Liver (tissue), 9 donors: ENCODE data around the gene ADAMTS7. TPM values are rescaled to one million over a fixed set of nuclear protein-coding genes. Genes with fewer than 3 reads are reported as not detected.
"Not testable (repeated sequence)": the region's sequence is repeated elsewhere in the genome, so short reads cannot be mapped to it uniquely, and the experiment has no call there.

ENCODE experiments used
- DNase-seq: peaks from one replicate; pipeline ENCODE4 v3.0.0-alpha.2; 2017; ENCODE audit warnings: low spot score
- H3K27ac ChIP-seq, 2 donors: one replicate each; pipeline ENCODE4 v1.7.0; 2013; ENCODE audit warnings: inconsistent platforms in 2 of 2, low read length in 2 of 2, control low read depth in 1 of 2, low read depth in 1 of 2, mild to moderate bottlenecking in 1 of 2
- H3K27me3 ChIP-seq, 4 donors: one replicate each; pipeline versions ENCODE4 v1.6.1 to v1.7.0; 2013; ENCODE audit warnings: low read length in 3 of 4, inconsistent platforms in 1 of 4, mild to moderate bottlenecking in 1 of 4, moderate library complexity in 1 of 4; ENCODE audit not compliant: control insufficient read depth in 4 of 4, insufficient read depth in 4 of 4
- H3K36me3 ChIP-seq, 4 donors: one replicate each; pipeline versions ENCODE4 v1.6.1 to v1.7.0; 2013; ENCODE audit warnings: low read length in 3 of 4, mild to moderate bottlenecking in 3 of 4, low read depth in 1 of 4, moderate library complexity in 1 of 4; ENCODE audit not compliant: control insufficient read depth in 4 of 4, insufficient read depth in 3 of 4
- H3K4me1 ChIP-seq, 4 donors: one replicate each; pipeline versions ENCODE4 v1.6.1 to v1.7.0; 2013; ENCODE audit warnings: low read length in 3 of 4, mild to moderate bottlenecking in 3 of 4, moderate library complexity in 1 of 4; ENCODE audit not compliant: control insufficient read depth in 4 of 4, insufficient read depth in 4 of 4
- H3K4me3 ChIP-seq, 3 donors: one replicate each; pipeline versions ENCODE4 v1.6.1 to v1.7.0; 2013; ENCODE audit warnings: low read length in 3 of 3, control low read depth in 1 of 3, low read depth in 1 of 3, mild to moderate bottlenecking in 1 of 3
- H3K9ac ChIP-seq, 2 donors: one replicate each; pipeline ENCODE4 v1.7.0; 2013; ENCODE audit warnings: low read length in 2 of 2, mild to moderate bottlenecking in 2 of 2, moderate library complexity in 2 of 2, control low read depth in 1 of 2, low read depth in 1 of 2
- H3K9me3 ChIP-seq, 4 donors: one replicate each; pipeline versions ENCODE4 v1.6.1 to v1.7.0; 2013; ENCODE audit warnings: low read length in 3 of 4; ENCODE audit not compliant: control insufficient read depth in 4 of 4
- ATF3 ChIP-seq: IDR thresholded peaks from 2 replicates; pipeline ENCODE4 v1.6.1; 2016; ENCODE audit warnings: antibody characterized with exemption
- CTCF ChIP-seq: fragments of 150-350 bp; IDR thresholded peaks from 2 replicates; pipeline ENCODE4 v1.5.1; 2017; ENCODE audit warnings: improper control_type of control experiment, low read depth, low read length; ENCODE audit not compliant: missing input control
- EGR1 ChIP-seq, 2 donors: IDR thresholded peaks; 2 replicates each; pipeline ENCODE4 v1.6.1; 2016 to 2018; ENCODE audit warnings: antibody characterized with exemption in 2 of 2, low read depth in 2 of 2
- FOXA1 ChIP-seq: IDR thresholded peaks from 2 replicates; pipeline ENCODE4 v1.6.1; 2016; ENCODE audit warnings: antibody characterized with exemption
- FOXA2 ChIP-seq: IDR thresholded peaks from 2 replicates; pipeline ENCODE4 v1.6.1; 2016; ENCODE audit warnings: antibody characterized with exemption
- GABPA ChIP-seq, 2 donors: IDR thresholded peaks in 1 of 2; conservative IDR thresholded peaks in 1 of 2; 2 replicates each; pipeline ENCODE4 v1.6.1; 2016; ENCODE audit warnings: antibody characterized with exemption in 2 of 2, mild to moderate bottlenecking in 1 of 2, moderate library complexity in 1 of 2
- HNF4A ChIP-seq, 2 donors: conservative IDR thresholded peaks; 2 replicates each; pipeline ENCODE4 v1.6.1; 2016; ENCODE audit warnings: antibody characterized with exemption in 2 of 2, mild to moderate bottlenecking in 2 of 2
- JUND ChIP-seq, 2 donors: IDR thresholded peaks; 2 replicates each; pipeline ENCODE4 v1.6.1; 2016; ENCODE audit warnings: antibody characterized with exemption in 2 of 2
- MAX ChIP-seq: IDR thresholded peaks from 2 replicates; pipeline ENCODE4 v1.6.1; 2016; ENCODE audit warnings: antibody characterized with exemption
- NR2F2 ChIP-seq: IDR thresholded peaks from 2 replicates; pipeline ENCODE4 v1.6.1; 2016; ENCODE audit warnings: antibody characterized with exemption
- REST ChIP-seq: IDR thresholded peaks from 2 replicates; pipeline ENCODE4 v1.6.1; 2016; ENCODE audit warnings: antibody characterized with exemption, mild to moderate bottlenecking
- SP1 ChIP-seq: IDR thresholded peaks from 2 replicates; pipeline ENCODE4 v1.6.1; 2018; ENCODE audit warnings: antibody characterized with exemption, mild to moderate bottlenecking
- TAF1 ChIP-seq: conservative IDR thresholded peaks from 2 replicates; pipeline ENCODE4 v1.6.1; 2016; ENCODE audit warnings: antibody characterized with exemption, mild to moderate bottlenecking
- ZBTB33 ChIP-seq: IDR thresholded peaks from 2 replicates; pipeline ENCODE4 v1.6.1; 2016; ENCODE audit warnings: antibody characterized with exemption
- WGBS: extraction: QIAGEN DNeasy Blood & Tissue Kit; methylation state at CpG from one replicate; pipeline ENCODE4 v1.1.7; 2013; 5-methylcytosine and 5-hydroxymethylcytosine counted together
- polyA plus RNA-seq, 2 donors: library from polyadenylated mRNA; stranded (reverse) in 1 of 2; unstranded in 1 of 2; fragments of 200-250 nt in 1 of 2; fragments of >200 nt in 1 of 2; fragmentation: Nextera tagmentation in 1 of 2; extraction: Ambion mirVana in 1 of 2; gene quantifications; one replicate each; pipeline versions ENCODE4 v1.2.1 to v1.2.3, GENCODE V29; 2013 to 2015
- total RNA-seq, 2 donors: library from RNA; depleted of rRNA; stranded (reverse); fragments of >200 nt; gene quantifications; one replicate each; pipeline ENCODE4 v1.2.3, GENCODE V29; 2014
- donor health status: healthy.
- donor health status: healthy.
- donor health status: healthy.
- donor health status: healthy.
- donor health status: healthy.

Gene ADAMTS7
- total and polyA plus RNA-seq, 4 donors: 0.13 to 2.4 (median 1.3) TPM

GRCh38 chr15:78749831-78750230, 61.4 kb downstream of the ADAMTS7 start:
- Histone ChIP-seq H3K27ac (no peak overlapping the region), H3K4me1 (peaks cover 0 to 13% (median 1%) of the 10 kb centered on the region in 4 donors), H3K9me3 (no peaks in the 10 kb centered on the region), H3K9ac (no peak overlapping the region), H3K4me3 (no peak overlapping the region), H3K27me3 (no peaks in the 10 kb centered on the region), H3K36me3 (no peaks in the 10 kb centered on the region)
- TF ChIP-seq EGR1 (IDR thresholded peaks at IDR 0.05; ENCODE audit: low read depth in 2 of 2) (no peak), JUND (IDR thresholded peaks at IDR 0.05) (no peak), CTCF (no peak), MAX (no peak), NR2F2 (no peak), ATF3 (no peak), ZBTB33 (no peak), REST (no peak), FOXA1 (no peak), HNF4A (conservative IDR thresholded peaks at IDR 0.05) (no peak), FOXA2 (no peak), GABPA (IDR thresholded peaks at IDR 0.05 in 1 of 2, conservative IDR thresholded peaks at IDR 0.05 in 1 of 2) (no peak), TAF1 (no peak), SP1 (no peak)
- 91% methylated on average over 17 of the region's 17 CpGs for WGBS
- no peak for DNase-seq

GRCh38 chr15:78747877-78748276, 63.4 kb downstream of the ADAMTS7 start:
- H3K9ac ChIP-seq, DNase-seq, H3K27me3 ChIP-seq, H3K9me3 ChIP-seq, H3K4me3 ChIP-seq, H3K4me1 ChIP-seq, H3K27ac ChIP-seq, H3K36me3 ChIP-seq: not testable (repeated sequence)
- WGBS: 79% methylated on average over 7 of the region's 7 CpGs

- H3K4me3 ChIP-seq, H3K9ac ChIP-seq, H3K27ac ChIP-seq, H3K9me3 ChIP-seq, H3K27me3 ChIP-seq, DNase-seq, H3K4me1 ChIP-seq, H3K36me3 ChIP-seq: not testable (repeated sequence)
- WGBS: 69% methylated on average over 3 of the region's 4 CpGs
Measured at GRCh38 chr15:78741674-78742073, 69.6 kb downstream of the ADAMTS7 start.
